HCT116 (cell line): ENCODE data around the gene ANKDD1A. TPM values are rescaled to one million over a fixed set of nuclear protein-coding genes. Genes with fewer than 3 reads are reported as not detected.

Experiments
- ATAC-seq: fragments of 200-7000 bp; cut with Tn5 transposase; 2 replicates; pipeline ENCODE4 v1.9.1; 2020; ENCODE audit warnings: mild to moderate bottlenecking, moderate library complexity
- BruUV-seq: library from RNA; stranded (reverse); fragments of 400-500 nt; replicated peaks from 2 replicates; lab custom pipeline; 2021; lab: Mats Ljungman, UMichigan
- CTCF ChIA-PET: fragments of 300-600 bp; sonication (Branson Sonifier 250); formaldehyde crosslinking; loops from one replicate; lab custom pipeline; 2021; ENCODE audit warnings: antibody characterized with exemption; lab: Charles Lee
- POLR2A ChIA-PET: fragments of 300-600, 350-600 bp; sonication (Branson Sonifier 250); formaldehyde crosslinking; loops from one replicate; lab custom pipeline; 2021; ENCODE audit warnings: antibody characterized with exemption; lab: Charles Lee
- RAD21 ChIA-PET, 2 experiments: fragments of 300-600 bp; sonication (Branson Sonifier 250); formaldehyde crosslinking; loops; one replicate each; lab custom pipeline; 2023; ENCODE audit warnings: low total read pairs in 2 of 2; ENCODE audit not compliant: uncharacterized antibody in 2 of 2, unreplicated experiment in 2 of 2, low non-redundant PET in 1 of 2; lab: Charles Lee
- DNase-seq: peaks from one replicate; pipeline ENCODE4 v3.0.0-alpha.2; 2010; ENCODE audit warnings: low read depth, low spot score
- H2AFZ ChIP-seq: fragments of 200-600 bp; shearing (Covaris generic), sonication (generic); 2 replicates; pipeline ENCODE4 v1.6.1; 2017; ENCODE audit warnings: low read depth, mixed run types, mixed read lengths, antibody characterized with exemption, low read length; ENCODE audit not compliant: poor library complexity, severe bottlenecking
- H3K27ac ChIP-seq: 2 replicates; pipeline ENCODE4 v1.5.1; 2012; ENCODE audit warnings: low read depth, low read length
- H3K27me3 ChIP-seq: fragments of 200-600 bp; sonication (generic); 2 replicates; pipeline ENCODE4 v1.6.1; 2016; ENCODE audit warnings: mixed run types, low read length, mixed read lengths; ENCODE audit not compliant: insufficient read depth
- H3K36me3 ChIP-seq, 2 experiments: fragments of 200-500 bp in 1 of 2; fragments of 200-600 bp in 1 of 2; sonication (Bioruptor generic) in 1 of 2; sonication (generic) in 1 of 2; 2 replicates each; pipeline versions ENCODE4 v1.5.1 to v1.6.1; 2014 to 2016; ENCODE audit warnings: low read length in 2 of 2, inconsistent platforms in 1 of 2, mixed read lengths in 1 of 2, mixed run types in 1 of 2; ENCODE audit not compliant: insufficient read depth in 2 of 2, control insufficient read depth in 1 of 2
- H3K4me1 ChIP-seq, 2 experiments: fragments of 200-600 bp in 1 of 2; sonication (generic) in 1 of 2; 2 replicates each; pipeline versions ENCODE4 v1.5.1 to v1.6.1; 2012 to 2017; ENCODE audit warnings: low read length in 2 of 2, inconsistent platforms in 1 of 2, mild to moderate bottlenecking in 1 of 2, mixed read lengths in 1 of 2, mixed run types in 1 of 2, moderate library complexity in 1 of 2; ENCODE audit not compliant: insufficient read depth in 2 of 2, control insufficient read depth in 1 of 2
- H3K4me2 ChIP-seq: fragments of 200-600 bp; sonication (generic); 2 replicates; pipeline ENCODE4 v1.6.1; 2017; ENCODE audit warnings: mixed run types, low read length, mixed read lengths
- H3K4me3 ChIP-seq, 2 experiments: fragments of 200-600 bp in 1 of 2; sonication (generic) in 1 of 2; replicated peaks in 1 of 2; 2 replicates each; pipeline ENCODE4 v1.5.1; 2011 to 2016; ENCODE audit warnings: low read length in 2 of 2, control low read depth in 1 of 2, low read depth in 1 of 2, mild to moderate bottlenecking in 1 of 2, mixed read lengths in 1 of 2, mixed run types in 1 of 2
- H3K79me2 ChIP-seq: fragments of 200-600 bp; sonication (generic); 2 replicates; pipeline ENCODE4 v1.6.1; 2017; ENCODE audit warnings: mild to moderate bottlenecking, mixed run types, low read length, moderate library complexity, mixed read lengths; ENCODE audit not compliant: insufficient read depth
- H3K9ac ChIP-seq: fragments of 200-600 bp; sonication (generic); 2 replicates; pipeline ENCODE4 v1.6.1; 2016; ENCODE audit warnings: low read length, mixed read lengths
- H3K9me2 ChIP-seq: fragments of 200-600 bp; sonication (generic), shearing (Covaris generic); 2 replicates; pipeline ENCODE4 v1.6.1; 2017; ENCODE audit warnings: mixed run types, mild to moderate bottlenecking, moderate library complexity; ENCODE audit not compliant: insufficient read depth
- H3K9me3 ChIP-seq, 2 experiments: fragments of 200-500 bp in 1 of 2; fragments of 200-600 bp in 1 of 2; sonication (Bioruptor generic) in 1 of 2; sonication (generic) in 1 of 2; 2 replicates each; pipeline ENCODE4 v1.6.1; 2014 to 2017; ENCODE audit warnings: low read length in 2 of 2, mixed read lengths in 2 of 2, inconsistent platforms in 1 of 2, low read depth in 1 of 2, mild to moderate bottlenecking in 1 of 2, mixed run types in 1 of 2, moderate library complexity in 1 of 2; ENCODE audit not compliant: control insufficient read depth in 1 of 2, insufficient read depth in 1 of 2
- H4K20me1 ChIP-seq: fragments of 200-600 bp; sonication (generic), shearing (Covaris generic); 2 replicates; pipeline ENCODE4 v1.6.1; 2017; ENCODE audit warnings: mixed run types, mild to moderate bottlenecking, moderate library complexity; ENCODE audit not compliant: insufficient read depth
- ATF3 ChIP-seq: IDR thresholded peaks from 2 replicates; pipeline ENCODE4 v1.6.1; 2012
- CBX3 ChIP-seq: IDR thresholded peaks from 2 replicates; pipeline ENCODE4 v1.6.1; 2012; ENCODE audit warnings: low read depth
- CEBPB ChIP-seq: IDR thresholded peaks from 2 replicates; pipeline ENCODE4 v1.6.1; 2012; ENCODE audit warnings: low read depth
- EGR1 ChIP-seq: IDR thresholded peaks from 2 replicates; pipeline ENCODE4 v1.6.1; 2012; ENCODE audit warnings: low read depth
- ELF1 ChIP-seq: IDR thresholded peaks from 2 replicates; pipeline ENCODE4 v1.6.1; 2012; ENCODE audit warnings: low read depth, borderline replicate concordance
- EZH2 ChIP-seq: fragments of 200-600 bp; sonication (generic); IDR thresholded peaks from 2 replicates; pipeline ENCODE4 v1.6.1; 2017; ENCODE audit warnings: antibody characterized with exemption, mixed run types
- EZH2phosphoT487 ChIP-seq: fragments of 200-600 bp; IDR thresholded peaks from 2 replicates; pipeline ENCODE4 v1.6.1; 2018; ENCODE audit warnings: antibody characterized with exemption, borderline replicate concordance
- FOSL1 ChIP-seq: IDR thresholded peaks from 2 replicates; pipeline ENCODE4 v1.6.1; 2012; ENCODE audit warnings: low read depth
- JUND ChIP-seq: IDR thresholded peaks from 2 replicates; pipeline ENCODE4 v1.6.1; 2012
- POLR2A ChIP-seq: IDR thresholded peaks from 2 replicates; pipeline ENCODE4 v1.7.0; 2011; ENCODE audit warnings: borderline replicate concordance; ENCODE audit not compliant: insufficient read depth, insufficient read length; ENCODE audit errors: extremely low read depth
- POLR2AphosphoS5 ChIP-seq: IDR thresholded peaks from 2 replicates; pipeline ENCODE4 v1.6.1; 2011; ENCODE audit warnings: mild to moderate bottlenecking, low read depth, low read length, moderate library complexity
- SIN3A ChIP-seq: IDR thresholded peaks from 2 replicates; pipeline ENCODE4 v1.6.1; 2012; ENCODE audit warnings: low read depth
- SRF ChIP-seq: IDR thresholded peaks from 2 replicates; pipeline ENCODE4 v1.6.1; 2012; ENCODE audit warnings: low read depth
- TCF7L2 ChIP-seq: IDR thresholded peaks from 2 replicates; pipeline ENCODE4 v1.7.0; 2011; ENCODE audit warnings: borderline replicate concordance, inconsistent platforms; ENCODE audit not compliant: insufficient read depth, insufficient read length; ENCODE audit errors: extremely low read depth
- ZBTB33 ChIP-seq: IDR thresholded peaks from 2 replicates; pipeline ENCODE4 v1.6.1; 2011; ENCODE audit warnings: mild to moderate bottlenecking, low read length, moderate library complexity; ENCODE audit not compliant: insufficient replicate concordance; ENCODE audit errors: extremely low read depth
- ZFX ChIP-seq: fragments of 450-650 bp; IDR thresholded peaks from 2 replicates; pipeline ENCODE4 v1.6.1; 2017
- ZNF274 ChIP-seq: fragments of 200-500 bp; sonication (Bioruptor generic); IDR thresholded peaks from 2 replicates; pipeline ENCODE4 v1.6.1; 2014; ENCODE audit warnings: mild to moderate bottlenecking, low read depth, low read length, inconsistent platforms
- intact Hi-C: fragments of 100-400 bp; cut with micrococcal nuclease; formaldehyde crosslinking; loops from 2 replicates; pipeline ENCODE4 v1.10.0; 2022
- total RNA-seq: library from RNA; stranded (reverse); gene quantifications from one replicate; pipeline ENCODE4 v1.2.1, GENCODE V29; 2021; ENCODE audit not compliant: unreplicated experiment
- TF ChIP-seq, protein P1 (sequence below): IDR thresholded peaks from 2 replicates; pipeline ENCODE4 v1.6.1; 2012
- TF ChIP-seq, protein P2 (sequence below), 3 experiments: fragments of 200-600 bp in 1 of 3; sonication (generic) in 1 of 3; IDR thresholded peaks in 2 of 3; conservative IDR thresholded peaks in 1 of 3; 2 replicates each; pipeline ENCODE4 v1.5.1; 2012 to 2017; ENCODE audit warnings: low read depth in 2 of 3, low read length in 2 of 3, antibody characterized with exemption in 1 of 3, borderline replicate concordance in 1 of 3, control low read depth in 1 of 3, mild to moderate bottlenecking in 1 of 3, mixed read lengths in 1 of 3, mixed run types in 1 of 3, moderate library complexity in 1 of 3; ENCODE audit not compliant: insufficient read depth in 1 of 3

Gene ANKDD1A
- total RNA-seq, 1 experiment from 2014 or later: 8.1 TPM

- Histone ChIP-seq H3K27ac (no peak overlapping the region), H3K4me3 (no peak overlapping the region), H3K27me3 (no peaks in the 10 kb centered on the region), H3K36me3 (no peaks in the 10 kb centered on the region), H3K4me1 (peaks cover 0 to 13% of the 10 kb centered on the region in 2 experiments; a peak in 1 of 4 replicates), H3K4me2 (no peak overlapping the region), H3K79me2 (no peaks in the 10 kb centered on the region), H3K9me2 (no peaks in the 10 kb centered on the region), H3K9me3 (no peaks in the 10 kb centered on the region), H2AFZ (no peak overlapping the region), H3K9ac (no peak overlapping the region), H4K20me1 (no peaks in the 10 kb centered on the region)
- no peak for ATAC-seq
- ChIA-PET RAD21 (no interaction called here), POLR2A (no interaction called here), CTCF (no interaction called here)
- no peak for DNase-seq
- intact Hi-C loops: no loop called here
- BruUV-seq: no TSS peak
- no peak for TF ChIP-seq ZNF274
- TF ChIP-seq EZH2phosphoT487: no peak
- no peak for TF ChIP-seq CEBPB
- no peak for TF ChIP-seq TCF7L2
- TF ChIP-seq, protein P1, sequence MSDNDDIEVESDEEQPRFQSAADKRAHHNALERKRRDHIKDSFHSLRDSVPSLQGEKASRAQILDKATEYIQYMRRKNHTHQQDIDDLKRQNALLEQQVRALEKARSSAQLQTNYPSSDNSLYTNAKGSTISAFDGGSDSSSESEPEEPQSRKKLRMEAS: no peak
- TF ChIP-seq, protein P2, sequence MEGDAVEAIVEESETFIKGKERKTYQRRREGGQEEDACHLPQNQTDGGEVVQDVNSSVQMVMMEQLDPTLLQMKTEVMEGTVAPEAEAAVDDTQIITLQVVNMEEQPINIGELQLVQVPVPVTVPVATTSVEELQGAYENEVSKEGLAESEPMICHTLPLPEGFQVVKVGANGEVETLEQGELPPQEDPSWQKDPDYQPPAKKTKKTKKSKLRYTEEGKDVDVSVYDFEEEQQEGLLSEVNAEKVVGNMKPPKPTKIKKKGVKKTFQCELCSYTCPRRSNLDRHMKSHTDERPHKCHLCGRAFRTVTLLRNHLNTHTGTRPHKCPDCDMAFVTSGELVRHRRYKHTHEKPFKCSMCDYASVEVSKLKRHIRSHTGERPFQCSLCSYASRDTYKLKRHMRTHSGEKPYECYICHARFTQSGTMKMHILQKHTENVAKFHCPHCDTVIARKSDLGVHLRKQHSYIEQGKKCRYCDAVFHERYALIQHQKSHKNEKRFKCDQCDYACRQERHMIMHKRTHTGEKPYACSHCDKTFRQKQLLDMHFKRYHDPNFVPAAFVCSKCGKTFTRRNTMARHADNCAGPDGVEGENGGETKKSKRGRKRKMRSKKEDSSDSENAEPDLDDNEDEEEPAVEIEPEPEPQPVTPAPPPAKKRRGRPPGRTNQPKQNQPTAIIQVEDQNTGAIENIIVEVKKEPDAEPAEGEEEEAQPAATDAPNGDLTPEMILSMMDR (IDR thresholded peaks at IDR 0.05 in 2 of 3, conservative IDR thresholded peaks at IDR 0.05 in 1 of 3; ENCODE audit: borderline replicate concordance in 1 of 3, insufficient read depth in 1 of 3, low read depth in 2 of 3, low read length in 2 of 3): no peak
- TF ChIP-seq POLR2A: no peak
- no peak for TF ChIP-seq POLR2AphosphoS5
- TF ChIP-seq FOSL1: no peak
- TF ChIP-seq SIN3A: no peak
- no peak for TF ChIP-seq ELF1
- TF ChIP-seq CBX3: no peak
- no peak for TF ChIP-seq ATF3
- TF ChIP-seq SRF: no peak
- TF ChIP-seq EZH2: no peak
- TF ChIP-seq ZFX: no peak
- no peak for TF ChIP-seq ZBTB33
- no peak for TF ChIP-seq EGR1
- no peak for TF ChIP-seq JUND
Measured at GRCh38 chr15:64895285-64896065, 16.2 kb upstream of the ANKDD1A start.
